Testis (tissue), 3 donors: ENCODE data around the gene PTPRG. TPM values are rescaled to one million over a fixed set of nuclear protein-coding genes. Genes with fewer than 3 reads are reported as not detected.

Experiments used
- DNase-seq: peaks from one replicate; pipeline ENCODE4 v3.0.0-alpha.2; 2019
- H3K27ac ChIP-seq, 2 donors: fragments of 200-600 bp; sonication (generic); one replicate each; pipeline ENCODE4 v1.5.1; 2019
- H3K27me3 ChIP-seq: fragments of 200-600 bp; sonication (generic); one replicate; pipeline ENCODE4 v1.5.1; 2019
- H3K36me3 ChIP-seq: fragments of 200-600 bp; sonication (generic); one replicate; pipeline ENCODE4 v1.5.1; 2017; ENCODE audit warnings: low read depth; ENCODE audit errors: missing control alignments
- H3K4me1 ChIP-seq: fragments of 200-600 bp; sonication (generic); one replicate; pipeline ENCODE4 v1.5.1; 2019
- H3K4me3 ChIP-seq, 2 donors: fragments of 200-600 bp; sonication (generic); one replicate each; pipeline ENCODE4 v1.5.1; 2017 to 2019
- H3K9me3 ChIP-seq: fragments of 200-600 bp; sonication (generic); one replicate; pipeline ENCODE4 v1.5.1; 2017
- CTCF ChIP-seq, 3 experiments: fragments of 450-650 bp in 2 of 3; fragments of 200-600 bp in 1 of 3; sonication (generic) in 1 of 3; IDR thresholded peaks; one replicate each; pipeline ENCODE4 v1.5.1; 2016 to 2019; ENCODE audit warnings: antibody characterized with exemption in 3 of 3, mild to moderate bottlenecking in 2 of 3, moderate library complexity in 1 of 3
- POLR2A ChIP-seq: fragments of 450-650 bp; IDR thresholded peaks from one replicate; pipeline ENCODE4 v1.6.1; 2017; ENCODE audit warnings: antibody characterized with exemption, mild to moderate bottlenecking, moderate library complexity
- WGBS, 2 donors: methylation state at CpG; one replicate each; pipeline ENCODE4 v1.1.5; 2018; 5-methylcytosine and 5-hydroxymethylcytosine counted together
- intact Hi-C: fragments of 100-400 bp; cut with DNase I; formaldehyde crosslinking; loops from one replicate; pipeline ENCODE4 v1.15.1; 2023; ENCODE audit warnings: low total_unique reads
- polyA plus RNA-seq: library from polyadenylated mRNA; stranded (reverse); fragments of 350-450 nt; fragmentation: Illumina TruSeq; extraction: RNeasy Lipid Tissue Mini Kit (QIAGEN cat#74804); gene quantifications from one replicate; pipeline ENCODE4 v1.2.3, GENCODE V29; 2014; ENCODE audit warnings: low read depth, low replicate concordance; ENCODE audit not compliant: insufficient read depth
- total RNA-seq, 2 donors: library from RNA; depleted of rRNA; stranded (reverse); fragments of >200 nt; gene quantifications; one replicate each; pipeline ENCODE4 v1.2.3, GENCODE V29; 2016

The PTPRG gene
- total and polyA plus RNA-seq, 3 donors from 2014 or later = 26.3 to 107 (median 75.4) TPM

DNA sequence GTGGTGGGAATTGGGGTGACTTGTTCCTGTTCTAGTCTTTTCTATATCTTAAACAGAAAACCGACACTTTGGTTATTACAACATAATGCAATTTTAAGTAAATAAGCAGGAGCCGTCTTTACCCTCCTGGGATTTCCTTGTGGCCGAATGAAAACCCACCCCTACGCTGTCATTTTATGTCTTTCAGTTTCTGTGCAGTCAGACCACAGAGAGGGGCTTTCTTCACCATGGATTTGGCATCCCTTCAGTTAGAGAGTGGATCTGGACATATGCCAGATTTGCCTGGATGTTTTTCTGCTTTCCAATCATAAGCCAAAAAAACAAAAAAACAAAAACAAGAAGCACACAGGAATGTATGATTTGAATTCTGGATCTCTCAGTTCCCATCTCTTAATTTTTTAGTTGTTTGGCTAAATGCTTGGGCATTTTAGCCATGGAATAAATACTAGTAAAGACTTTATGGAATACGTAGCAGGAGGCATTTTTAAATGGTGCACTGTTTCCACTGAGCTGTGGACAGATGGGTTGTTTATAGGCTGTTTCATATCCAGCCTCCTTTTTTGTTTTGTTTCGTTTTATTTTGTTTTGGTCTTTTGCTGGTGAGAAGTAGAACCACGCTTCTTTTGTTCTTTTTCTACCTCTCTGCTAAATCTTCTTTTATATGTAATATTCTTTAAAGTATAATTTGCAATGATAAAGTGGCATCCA, 539.1 kb downstream of the PTPRG start:
- H3K4me1 ChIP-seq = peaks cover 25% of the 10 kb centered on the region
- WGBS, 2 donors = 48 to 63% methylated on average over 7 of the region's 7 CpGs
- DNase-seq = no peak
- H3K36me3 ChIP-seq = no peaks in the 10 kb centered on the region
- peak overlapping the region; percentile 42 to 46 for H3K27ac ChIP-seq
- no peaks in the 10 kb centered on the region for H3K9me3 ChIP-seq
- intact Hi-C loops = no loop called here
- no peak for TF ChIP-seq CTCF (IDR thresholded peaks at IDR 0.05)
- TF ChIP-seq POLR2A = no peak
- no peaks in the 10 kb centered on the region for H3K27me3 ChIP-seq
- H3K4me3 ChIP-seq = no peak overlapping the region

GRCh38 chr3:62101488-62101887, 540.1 kb downstream of the PTPRG start:
- H3K4me3 ChIP-seq = no peak overlapping the region
- peaks cover 15% of the 10 kb centered on the region for H3K4me1 ChIP-seq
- no peaks in the 10 kb centered on the region for H3K36me3 ChIP-seq
- intact Hi-C loops = no loop called here
- H3K27ac ChIP-seq = no peak overlapping the region
- TF ChIP-seq POLR2A = no peak
- TF ChIP-seq CTCF (IDR thresholded peaks at IDR 0.05) = no peak
- peak; percentile 25 for DNase-seq
- 57 to 58% methylated on average over 1 of the region's 1 CpG for WGBS, 2 donors
- no peaks in the 10 kb centered on the region for H3K9me3 ChIP-seq
- H3K27me3 ChIP-seq = no peaks in the 10 kb centered on the region

DNA sequence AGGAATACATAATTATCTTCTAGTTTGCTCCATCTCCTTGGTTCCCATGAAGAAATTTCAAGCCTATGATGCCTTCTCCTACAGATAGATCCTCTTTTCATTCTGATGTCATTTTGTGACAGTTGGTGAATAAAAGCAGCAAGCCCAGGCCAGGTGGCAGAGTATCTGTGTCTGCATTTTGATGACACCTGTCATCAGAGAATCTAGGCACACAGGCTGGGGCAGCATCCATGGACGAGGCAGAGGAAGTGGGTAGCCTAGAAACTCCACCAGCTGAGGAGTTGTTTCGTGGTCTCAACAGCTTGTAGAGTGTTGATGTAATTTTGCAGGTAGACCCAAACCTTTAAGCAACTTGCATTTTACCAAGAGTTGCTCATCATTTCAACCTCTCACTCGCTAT, 542.2 kb downstream of the PTPRG start:
- intact Hi-C loops = no loop called here
- DNase-seq = no peak
- Histone ChIP-seq H3K36me3 (no peaks in the 10 kb centered on the region), H3K9me3 (no peaks in the 10 kb centered on the region), H3K4me1 (peaks cover 3% of the 10 kb centered on the region), H3K27ac (no peak overlapping the region), H3K27me3 (no peaks in the 10 kb centered on the region), H3K4me3 (no peak overlapping the region)
- 92 to 95% methylated on average over 3 of the region's 3 CpGs for WGBS, 2 donors
- TF ChIP-seq CTCF (IDR thresholded peaks at IDR 0.05) (no peak), POLR2A (no peak)

- TF ChIP-seq POLR2A (no peak), CTCF (IDR thresholded peaks at IDR 0.05) (no peak)
- Histone ChIP-seq H3K9me3 (no peaks in the 10 kb centered on the region), H3K4me3 (no peak overlapping the region), H3K27me3 (no peaks in the 10 kb centered on the region), H3K4me1 (no peaks in the 10 kb centered on the region), H3K27ac (no peak overlapping the region), H3K36me3 (no peaks in the 10 kb centered on the region)
- intact Hi-C loops = no loop called here
- DNase-seq = no peak
- WGBS, 2 donors = 82 to 100% methylated on average over 1 of the region's 1 CpG
These were observed 548.2 kb downstream of the PTPRG start for GRCh38 chr3:62109534-62109933.
